Spinal cord (tissue), 10 donors: ENCODE data around the gene TENM3. TPM values are rescaled to one million over a fixed set of nuclear protein-coding genes. Genes with fewer than 3 reads are reported as not detected.

ENCODE experiments used
- DNase-seq, 6 donors: peaks; one replicate each; pipeline versions ENCODE4 v3.0.0 to v3.0.0-alpha.2; 2013 to 2015; ENCODE audit warnings: low spot score in 6 of 6, low read depth in 4 of 6
- H3K27ac ChIP-seq: one replicate; pipeline ENCODE4 v1.5.1; 2013; ENCODE audit warnings: low read depth, low read length, control low read depth
- H3K27me3 ChIP-seq: one replicate; pipeline ENCODE4 v1.6.1; 2013; ENCODE audit warnings: low read length; ENCODE audit not compliant: control insufficient read depth, insufficient read depth
- H3K36me3 ChIP-seq: one replicate; pipeline ENCODE4 v1.6.1; 2013; ENCODE audit warnings: low read length; ENCODE audit not compliant: control insufficient read depth, insufficient read depth
- H3K4me1 ChIP-seq: one replicate; pipeline ENCODE4 v1.6.1; 2013; ENCODE audit warnings: low read length; ENCODE audit not compliant: control insufficient read depth, insufficient read depth
- H3K4me3 ChIP-seq: one replicate; pipeline ENCODE4 v1.5.1; 2013; ENCODE audit warnings: low read depth, low read length, control low read depth
- H3K9me3 ChIP-seq: one replicate; pipeline ENCODE4 v1.6.1; 2013; ENCODE audit warnings: low read length; ENCODE audit not compliant: control insufficient read depth, insufficient read depth
- WGBS: methylation state at CpG from one replicate; pipeline ENCODE4 v1.1.5; 2013; ENCODE audit warnings: missing lambda C conversion rate; ENCODE audit not compliant: insufficient coverage; 5-methylcytosine and 5-hydroxymethylcytosine counted together
- polyA plus RNA-seq, 2 donors: library from polyadenylated mRNA; unstranded; fragments of 120-200 nt; gene quantifications; one replicate each; pipeline ENCODE4 v1.2.1, GENCODE V29; 2013; ENCODE audit not compliant: insufficient read length in 2 of 2
- total RNA-seq, 2 donors: library from RNA; depleted of rRNA in 1 of 2; stranded (reverse); fragments of 120-200 nt in 1 of 2; fragments of >200 nt in 1 of 2; gene quantifications; one replicate each; pipeline versions ENCODE4 v1.2.3 to v1.2.4, GENCODE V29; 2013 to 2014
- donor health status: healthy.

Gene TENM3
- total and polyA plus RNA-seq, 4 donors: 25.8 to 57.5 (median 38.7) TPM

- Histone ChIP-seq H3K4me3 (no peak overlapping the region), H3K27ac (no peak overlapping the region), H3K4me1 (no peaks in the 10 kb centered on the region), H3K36me3 (no peaks in the 10 kb centered on the region), H3K9me3 (no peaks in the 10 kb centered on the region), H3K27me3 (no peaks in the 10 kb centered on the region)
- WGBS: 83% methylated on average over 6 of the region's 11 CpGs
- peak in 1 of 6 donors; percentile 77 for DNase-seq
These were observed 48.5 kb downstream of the TENM3 start for GRCh38 chr4:182291597-182292270.

GRCh38 chr4:182292612-182293011, 49.4 kb downstream of the TENM3 start:
- WGBS: 92% methylated on average over 3 of the region's 4 CpGs
- Histone ChIP-seq H3K9me3 (no peaks in the 10 kb centered on the region), H3K27me3 (no peaks in the 10 kb centered on the region), H3K27ac (no peak overlapping the region), H3K4me3 (no peak overlapping the region), H3K4me1 (no peaks in the 10 kb centered on the region), H3K36me3 (no peaks in the 10 kb centered on the region)
- DNase-seq: no peak

- no peaks in the 10 kb centered on the region for H3K27me3 ChIP-seq
- no peak overlapping the region for H3K27ac ChIP-seq
- H3K4me3 ChIP-seq: no peak overlapping the region
- 71% methylated on average over 10 of the region's 14 CpGs for WGBS
- H3K36me3 ChIP-seq: no peaks in the 10 kb centered on the region
- no peaks in the 10 kb centered on the region for H3K4me1 ChIP-seq
- DNase-seq: peak in 1 of 6 donors; percentile 14
- no peaks in the 10 kb centered on the region for H3K9me3 ChIP-seq
These were observed 50.6 kb downstream of the TENM3 start for GRCh38 chr4:182293691-182294255.

- no peak overlapping the region for H3K4me3 ChIP-seq
- H3K27me3 ChIP-seq: no peaks in the 10 kb centered on the region
- WGBS: 86% methylated on average over 1 of the region's 4 CpGs
- H3K36me3 ChIP-seq: no peaks in the 10 kb centered on the region
- DNase-seq: no peak
- H3K4me1 ChIP-seq: no peaks in the 10 kb centered on the region
- H3K9me3 ChIP-seq: no peaks in the 10 kb centered on the region
- no peak overlapping the region for H3K27ac ChIP-seq
These were observed 51.2 kb downstream of the TENM3 start for GRCh38 chr4:182294451-182294850.

- WGBS: 91% methylated on average over 5 of the region's 9 CpGs
- no peak for DNase-seq
- no peaks in the 10 kb centered on the region for H3K9me3 ChIP-seq
- H3K36me3 ChIP-seq: no peaks in the 10 kb centered on the region
- H3K4me3 ChIP-seq: no peak overlapping the region
- no peaks in the 10 kb centered on the region for H3K27me3 ChIP-seq
- H3K27ac ChIP-seq: no peak overlapping the region
- H3K4me1 ChIP-seq: no peaks in the 10 kb centered on the region
These were observed 54.5 kb downstream of the TENM3 start for GRCh38 chr4:182297659-182298058.

- no peak for DNase-seq
- Histone ChIP-seq H3K27me3 (no peaks in the 10 kb centered on the region), H3K27ac (no peak overlapping the region), H3K4me1 (no peaks in the 10 kb centered on the region), H3K9me3 (no peaks in the 10 kb centered on the region), H3K4me3 (no peak overlapping the region), H3K36me3 (no peaks in the 10 kb centered on the region)
- WGBS: 87% methylated on average over 3 of the region's 5 CpGs
These were observed 58.5 kb downstream of the TENM3 start for GRCh38 chr4:182301736-182302135.

GRCh38 chr4:182303847-182304246, 60.6 kb downstream of the TENM3 start:
- DNase-seq: no peak
- Histone ChIP-seq H3K27me3 (no peaks in the 10 kb centered on the region), H3K4me1 (peaks cover 7% of the 10 kb centered on the region), H3K9me3 (no peaks in the 10 kb centered on the region), H3K4me3 (no peak overlapping the region), H3K27ac (no peak overlapping the region), H3K36me3 (no peaks in the 10 kb centered on the region)
- WGBS: 100% methylated on average over 1 of the region's 5 CpGs

GRCh38 chr4:182306792-182307507, 63.7 kb downstream of the TENM3 start:
- Histone ChIP-seq H3K27ac (no peak overlapping the region), H3K9me3 (no peaks in the 10 kb centered on the region), H3K4me3 (no peak overlapping the region), H3K36me3 (no peaks in the 10 kb centered on the region), H3K4me1 (peaks cover 7% of the 10 kb centered on the region), H3K27me3 (no peaks in the 10 kb centered on the region)
- WGBS: no CpG with 5 or more reads among the region's 4 CpGs
- peak in 2 of 6 donors; percentile 14 to 90 for DNase-seq

GRCh38 chr4:182307746-182308145, 64.5 kb downstream of the TENM3 start:
- peaks cover 7% of the 10 kb centered on the region for H3K4me1 ChIP-seq
- H3K4me3 ChIP-seq: no peak overlapping the region
- H3K27ac ChIP-seq: no peak overlapping the region
- H3K27me3 ChIP-seq: no peaks in the 10 kb centered on the region
- WGBS: 35% methylated on average over 2 of the region's 2 CpGs
- H3K9me3 ChIP-seq: no peaks in the 10 kb centered on the region
- peak in 2 of 6 donors; percentile 56 to 60 for DNase-seq
- no peaks in the 10 kb centered on the region for H3K36me3 ChIP-seq
